CD4-positive, alpha-beta T cell treated with Interleukin-6 for 4 hours (primary cell): Measurements from ENCODE around the gene ING4.

Source experiments
- DNase-seq: peaks from one replicate; pipeline ENCODE4 v3.0.0-alpha.2; 2020; ENCODE audit warnings: mixed read lengths

The ING4 gene

GRCh38 chr12:6685814-6686213 is 22.9 kb upstream of the ING4 start:
- no peak for DNase-seq

GRCh38 chr12:6684609-6685008 is 21.7 kb upstream of the ING4 start:
- DNase-seq, result peak; percentile 45

GRCh38 chr12:6676962-6677361 is 14.0 kb upstream of the ING4 start:
- DNase-seq, result no peak

- DNase-seq, result no peak
Observed at GRCh38 chr12:6672143-6672542, 9.2 kb upstream of the ING4 start.

- DNase-seq, result no peak
Observed at GRCh38 chr12:6667559-6668210, 4.8 kb upstream of the ING4 start.

- DNase-seq, result no peak
Observed at GRCh38 chr12:6666211-6666610, 3.3 kb upstream of the ING4 start.

- no peak for DNase-seq
Observed at GRCh38 chr12:6664902-6665301, 2.0 kb upstream of the ING4 start.

- DNase-seq, result no peak
Observed at GRCh38 chr12:6662602-6662905, 365 bp downstream of the ING4 start.

GRCh38 chr12:6653987-6654386 is 8.9 kb downstream of the ING4 start:
- no peak for DNase-seq

- no peak for DNase-seq
Observed at GRCh38 chr12:6653342-6653741, 9.6 kb downstream of the ING4 start.

GRCh38 chr12:6652391-6652790 is 10.5 kb downstream of the ING4 start:
- no peak for DNase-seq

GRCh38 chr12:6650832-6651231 is 12.1 kb downstream of the ING4 start:
- DNase-seq, result no peak

GRCh38 chr12:6647083-6647604 is 15.8 kb downstream of the ING4 start, which contains the start of gene ACRBP:
TSS of gene ACRBP (minus strand) at chr12:6647432. CDS start at chr12:6647366, 66 bp downstream.
- DNase-seq, result peak; percentile 55

- no peak for DNase-seq
Observed at GRCh38 chr12:6646276-6647082, 16.4 kb downstream of the ING4 start.

- peak; percentile 43 for DNase-seq
Observed at GRCh38 chr12:6644903-6645302, 18.0 kb downstream of the ING4 start.

GRCh38 chr12:6644257-6644596 is 18.7 kb downstream of the ING4 start:
- DNase-seq, result no peak

- DNase-seq, result no peak
Observed at GRCh38 chr12:6643569-6644256, 19.2 kb downstream of the ING4 start.

GRCh38 chr12:6641131-6641530 is 21.8 kb downstream of the ING4 start:
- no peak for DNase-seq

- DNase-seq, result no peak
Observed at GRCh38 chr12:6640497-6640896, 22.4 kb downstream of the ING4 start.

- DNase-seq, result no peak
Observed at GRCh38 chr12:6639151-6639801, 23.6 kb downstream of the ING4 start.

GRCh38 chr12:6638305-6638704 is 24.6 kb downstream of the ING4 start:
- DNase-seq, result no peak

GRCh38 chr12:6635856-6636531 is 26.9 kb downstream of the ING4 start, which contains the start of gene LPAR5:
TSS of gene LPAR5 (minus strand) at chr12:6635959. CDS start at chr12:6621248, 14,711 bp downstream.
- DNase-seq, result peak; percentile 44
